Measurements from ENCODE around the gene FLYWCH1. TPM values are rescaled to one million over a fixed set of nuclear protein-coding genes. Genes with fewer than 3 reads are reported as not detected.

The FLYWCH1 gene
- total RNA-seq, 4 donors from 2014 or later, result 33.8 to 61.6 (median 46.8) TPM

DNA sequence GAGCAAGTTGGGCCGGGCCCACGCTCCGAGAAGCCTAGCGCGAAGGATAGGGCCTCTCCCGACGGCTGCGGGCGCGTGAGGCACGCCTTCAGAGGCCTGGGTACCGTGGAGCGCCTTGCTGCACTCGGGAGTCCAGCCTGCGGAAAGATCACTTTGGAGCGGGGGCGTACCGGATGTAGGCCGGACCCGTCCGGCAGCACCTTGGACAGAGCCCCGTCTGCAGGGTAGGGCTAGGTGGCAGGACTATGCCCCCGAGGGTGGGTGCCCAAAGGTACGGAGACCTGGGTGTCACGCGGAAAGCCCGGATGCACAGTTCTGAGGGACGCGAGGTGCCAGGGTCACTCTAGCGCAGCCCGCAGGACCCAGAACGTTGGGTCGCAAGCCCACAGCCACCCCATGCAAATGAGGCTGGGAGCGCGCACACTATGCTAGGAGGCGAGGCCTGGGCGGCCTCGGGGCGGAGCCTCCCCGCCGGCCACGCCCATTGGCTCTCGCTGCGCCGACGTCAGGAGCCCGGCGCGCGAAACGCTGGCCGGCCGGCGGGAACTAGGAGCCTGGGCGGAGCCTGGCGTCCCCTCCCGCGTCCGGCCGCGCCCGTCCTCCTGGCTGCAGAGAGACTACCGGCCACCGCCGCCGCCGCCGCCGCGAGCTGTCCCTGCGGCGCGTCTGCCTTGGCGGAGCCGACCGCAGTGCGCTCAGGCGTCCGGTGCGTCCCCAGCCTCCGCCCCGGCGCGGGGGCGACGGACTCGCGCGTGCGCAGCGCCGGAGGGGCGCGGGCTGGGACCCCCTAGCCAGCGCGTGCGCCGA lies 57.2 kb downstream of the FLYWCH1 start, which contains the start of gene PAQR4:
TSS of gene PAQR4 (plus strand) at position 611 of the 807 bp plus-strand sequence. CDS start 327 bp downstream, outside the sequence.
- peaks cover 43 to 63% (median 58%) of the 10 kb centered on the region in 4 donors for H3K4me1 ChIP-seq

DNA sequence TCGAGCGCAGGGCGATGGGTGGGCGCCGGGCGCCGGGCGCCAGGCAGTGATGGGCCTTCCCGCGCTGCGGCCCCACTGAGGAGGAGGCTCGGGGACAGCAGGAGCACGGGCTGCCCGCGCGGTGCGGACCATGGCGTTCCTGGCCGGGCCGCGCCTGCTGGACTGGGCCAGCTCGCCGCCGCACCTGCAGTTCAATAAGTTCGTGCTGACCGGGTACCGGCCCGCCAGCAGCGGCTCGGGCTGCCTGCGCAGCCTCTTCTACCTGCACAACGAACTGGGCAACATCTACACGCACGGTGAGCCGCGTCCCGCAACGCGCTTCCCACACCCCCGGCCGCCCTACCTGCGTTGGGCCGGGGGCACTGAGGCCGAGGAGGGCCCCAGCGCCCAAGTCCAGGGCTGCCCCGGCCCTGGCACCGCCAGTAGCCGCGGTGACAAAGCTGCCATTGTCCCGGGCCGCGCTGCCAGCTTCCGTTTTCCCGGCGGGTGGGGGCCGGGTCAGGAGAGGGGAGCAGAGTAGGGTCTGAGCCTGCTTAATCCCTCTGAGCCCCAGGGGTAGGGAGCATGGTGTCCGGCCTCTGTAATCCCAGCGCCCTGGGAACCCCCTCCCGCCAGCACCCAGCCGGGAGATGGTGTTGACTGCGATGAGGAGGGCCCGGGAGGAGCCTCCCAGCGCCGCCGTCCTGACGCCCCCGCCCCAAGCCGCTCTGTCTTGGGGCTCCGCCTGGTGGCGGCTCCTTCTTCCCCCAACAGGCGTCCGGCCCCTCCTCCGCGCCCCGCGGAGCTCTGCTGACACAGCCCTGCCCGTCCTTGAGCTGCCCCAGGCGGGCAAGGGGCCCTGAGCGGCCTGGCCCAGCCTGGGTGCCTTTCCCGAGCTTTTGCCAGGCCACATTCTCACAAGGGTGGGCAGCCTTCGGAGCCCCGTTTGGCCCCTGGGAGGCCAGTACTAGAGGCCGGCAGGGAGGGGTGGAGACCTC lies 58.1 kb downstream of the FLYWCH1 start:
- intact Hi-C loops (cut with DNase I), result no loop called here
- Histone ChIP-seq H3K36me3 (no peaks in the 10 kb centered on the region), H3K9me3 (no peaks in the 10 kb centered on the region), H3K4me1 (peaks cover 34 to 54% (median 49%) of the 10 kb centered on the region in 4 donors), H3K27me3 (peaks cover 11 to 51% (median 35%) of the 10 kb centered on the region in 4 donors), H3K4me3 (peak overlapping the region; percentile 72 to 85 (median 78)), H3K27ac (replicated peaks in 1 of 4) (peak overlapping the region in 3 of 4 donors; percentile 38 to 69 (median 66))
- WGBS, result under 1% methylated on average over 43 of the region's 83 CpGs
- DNase-seq (ENCODE audit: extremely low spot score), result no peak
- TF ChIP-seq, protein P1, sequence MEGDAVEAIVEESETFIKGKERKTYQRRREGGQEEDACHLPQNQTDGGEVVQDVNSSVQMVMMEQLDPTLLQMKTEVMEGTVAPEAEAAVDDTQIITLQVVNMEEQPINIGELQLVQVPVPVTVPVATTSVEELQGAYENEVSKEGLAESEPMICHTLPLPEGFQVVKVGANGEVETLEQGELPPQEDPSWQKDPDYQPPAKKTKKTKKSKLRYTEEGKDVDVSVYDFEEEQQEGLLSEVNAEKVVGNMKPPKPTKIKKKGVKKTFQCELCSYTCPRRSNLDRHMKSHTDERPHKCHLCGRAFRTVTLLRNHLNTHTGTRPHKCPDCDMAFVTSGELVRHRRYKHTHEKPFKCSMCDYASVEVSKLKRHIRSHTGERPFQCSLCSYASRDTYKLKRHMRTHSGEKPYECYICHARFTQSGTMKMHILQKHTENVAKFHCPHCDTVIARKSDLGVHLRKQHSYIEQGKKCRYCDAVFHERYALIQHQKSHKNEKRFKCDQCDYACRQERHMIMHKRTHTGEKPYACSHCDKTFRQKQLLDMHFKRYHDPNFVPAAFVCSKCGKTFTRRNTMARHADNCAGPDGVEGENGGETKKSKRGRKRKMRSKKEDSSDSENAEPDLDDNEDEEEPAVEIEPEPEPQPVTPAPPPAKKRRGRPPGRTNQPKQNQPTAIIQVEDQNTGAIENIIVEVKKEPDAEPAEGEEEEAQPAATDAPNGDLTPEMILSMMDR (IDR thresholded peaks at IDR 0.05), result peak in 2 of 3 experiments; percentile 19 to 33
- TF ChIP-seq EP300 (IDR thresholded peaks at IDR 0.05), result no peak

More for the DNA sequence above, 57.2 kb downstream of the FLYWCH1 start, which contains the start of gene PAQR4:
- H3K36me3 ChIP-seq, result no peaks in the 10 kb centered on the region
- WGBS, result 1% methylated on average over 16 of the region's 98 CpGs
- H3K27ac ChIP-seq (replicated peaks in 1 of 4), result peak within 1 kb of the TSS in 3 of 4 donors; percentile 38 to 69 (median 66)
- H3K27me3 ChIP-seq, result peaks cover 17 to 52% (median 43%) of the 10 kb centered on the region in 4 donors
- no peaks in the 10 kb centered on the region for H3K9me3 ChIP-seq
- peak; percentile 94 for DNase-seq (ENCODE audit: extremely low spot score)
- H3K4me3 ChIP-seq, result peak within 1 kb of the TSS; percentile 72 to 85 (median 78)
- TF ChIP-seq POLR2AphosphoS5 (IDR thresholded peaks at IDR 0.05), result peak in 1 of 2 donors; percentile 30
- no peak for TF ChIP-seq POLR2A (IDR thresholded peaks at IDR 0.05; ENCODE audit: low read depth)
- intact Hi-C loops (cut with DNase I), result no loop called here

DNA sequence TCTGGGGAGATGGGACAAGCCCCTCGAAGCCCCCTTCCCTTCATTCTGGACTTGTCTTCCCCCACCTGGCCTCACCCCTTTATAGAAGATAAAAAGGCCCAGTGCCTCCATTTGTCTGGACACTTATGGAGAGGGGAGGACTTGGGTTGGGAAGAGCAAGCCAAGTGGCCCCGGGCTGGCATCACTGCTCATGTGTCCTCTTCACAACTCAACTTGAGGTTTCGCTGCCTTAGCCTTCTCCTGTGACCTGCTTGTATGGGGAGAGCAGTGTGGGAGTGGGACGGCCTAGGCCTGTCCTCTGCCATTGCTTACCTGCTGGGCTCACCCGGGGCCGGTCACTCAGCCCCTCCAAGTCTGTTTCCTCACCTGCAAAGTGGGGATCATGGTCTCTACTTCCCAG lies 58.8 kb downstream of the FLYWCH1 start:
- Histone ChIP-seq H3K36me3 (no peaks in the 10 kb centered on the region), H3K4me1 (peaks cover 29 to 48% (median 43%) of the 10 kb centered on the region in 4 donors), H3K4me3 (peak overlapping the region; percentile 72 to 85 (median 78)), H3K27me3 (peaks cover 10 to 47% (median 27%) of the 10 kb centered on the region in 4 donors), H3K9me3 (no peaks in the 10 kb centered on the region), H3K27ac (replicated peaks in 1 of 4) (peak overlapping the region in 1 of 4 donors; percentile 38)
- WGBS, result 85% methylated on average over 3 of the region's 6 CpGs
- DNase-seq (ENCODE audit: extremely low spot score), result no peak
- TF ChIP-seq, protein P1 (IDR thresholded peaks at IDR 0.05), result no peak
- TF ChIP-seq POLR2A (IDR thresholded peaks at IDR 0.05; ENCODE audit: low read depth), result no peak
- TF ChIP-seq EP300 (IDR thresholded peaks at IDR 0.05), result no peak
- TF ChIP-seq POLR2AphosphoS5 (IDR thresholded peaks at IDR 0.05), result no peak
- intact Hi-C loops (cut with DNase I), result no loop called here

DNA sequence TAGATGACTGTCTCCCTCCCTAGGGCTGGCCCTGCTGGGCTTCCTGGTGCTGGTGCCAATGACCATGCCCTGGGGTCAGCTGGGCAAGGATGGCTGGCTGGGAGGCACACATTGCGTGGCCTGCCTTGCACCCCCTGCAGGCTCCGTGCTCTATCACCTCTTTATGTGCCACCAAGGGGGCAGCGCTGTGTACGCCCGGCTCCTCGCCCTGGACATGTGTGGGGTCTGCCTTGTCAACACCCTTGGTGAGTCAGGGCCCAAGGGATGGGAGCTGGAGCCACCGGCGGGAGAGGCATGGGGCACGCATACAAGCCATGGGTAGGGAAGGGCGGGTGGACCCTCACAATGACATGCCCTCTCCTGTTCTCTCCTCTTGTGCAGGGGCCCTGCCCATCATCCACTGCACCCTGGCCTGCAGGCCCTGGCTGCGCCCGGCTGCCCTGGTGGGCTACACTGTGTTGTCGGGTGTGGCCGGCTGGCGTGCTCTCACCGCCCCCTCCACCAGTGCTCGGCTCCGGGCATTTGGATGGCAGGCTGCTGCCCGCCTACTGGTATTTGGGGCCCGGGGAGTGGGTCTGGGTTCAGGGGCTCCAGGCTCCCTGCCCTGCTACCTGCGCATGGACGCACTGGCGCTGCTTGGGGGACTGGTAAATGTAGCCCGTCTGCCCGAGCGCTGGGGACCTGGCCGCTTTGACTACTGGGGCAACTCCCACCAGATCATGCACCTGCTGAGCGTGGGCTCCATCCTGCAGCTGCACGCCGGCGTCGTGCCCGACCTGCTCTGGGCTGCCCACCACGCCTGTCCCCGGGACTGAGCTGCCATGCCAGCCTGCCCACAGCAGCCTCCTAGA lies 59.6 kb downstream of the FLYWCH1 start:
- Histone ChIP-seq H3K36me3 (no peaks in the 10 kb centered on the region), H3K4me1 (peaks cover 29 to 42% (median 41%) of the 10 kb centered on the region in 4 donors), H3K9me3 (no peaks in the 10 kb centered on the region), H3K27me3 (peaks cover 10 to 41% (median 19%) of the 10 kb centered on the region in 4 donors), H3K27ac (replicated peaks in 1 of 4) (no peak overlapping the region), H3K4me3 (no peak overlapping the region)
- no peak for DNase-seq (ENCODE audit: extremely low spot score)
- intact Hi-C loops (cut with DNase I), result no loop called here
- TF ChIP-seq POLR2AphosphoS5 (IDR thresholded peaks at IDR 0.05), result no peak
- TF ChIP-seq, protein P1 (IDR thresholded peaks at IDR 0.05), result no peak
- TF ChIP-seq POLR2A (IDR thresholded peaks at IDR 0.05; ENCODE audit: low read depth), result no peak
- no peak for TF ChIP-seq EP300 (IDR thresholded peaks at IDR 0.05)
- WGBS, result 92% methylated on average over 10 of the region's 35 CpGs
